ENCODE results near the gene RTKN. TPM values are rescaled to one million over a fixed set of nuclear protein-coding genes. Genes with fewer than 3 reads are reported as not detected.

RTKN gene
- total RNA-seq, 1 donor from 2014 or later = 11.6 TPM

DNA sequence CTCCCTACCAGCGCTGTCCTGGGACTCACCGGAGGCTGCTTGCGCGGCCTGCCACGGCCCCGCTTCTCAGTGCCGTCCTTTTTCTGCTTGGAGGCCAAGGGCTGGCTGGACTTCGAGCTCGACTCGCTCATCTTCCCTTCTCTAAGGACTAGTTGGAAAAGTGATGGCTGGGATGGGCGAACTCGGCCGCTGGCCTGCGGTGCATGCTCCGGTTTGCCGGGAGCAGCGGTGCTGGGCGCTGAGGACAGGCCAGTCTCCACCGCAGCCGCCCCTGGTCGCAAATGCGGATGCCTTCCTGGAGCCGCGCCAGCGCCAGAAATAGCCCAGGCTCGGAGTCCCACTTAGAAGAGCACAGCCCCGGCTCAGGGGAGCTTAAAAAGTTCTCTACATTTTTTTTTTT, 23.4 kb downstream of the RTKN start:
- intact Hi-C loops (cut with micrococcal nuclease) = no loop called here
- H3K9me3 Mint-ChIP-seq = no peaks in the 10 kb centered on the region
- ChIA-PET CTCF (interaction anchor here (0.8 kb wide), 1 partner anchor 27 kb away, joined by 3 read pairs; no protein-coding TSS in a partner anchor), POLR2A (interaction anchor here (1.1 to 4.8 kb wide), 3 partner anchors 26 to 39 kb away, joined by 4 to 35 read pairs (median 5); partner anchors contain the start of gene WBP1)
- TF ChIP-seq CTCF (IDR thresholded peaks at IDR 0.05) = no peak
- no peak for ATAC-seq (ENCODE audit: low read depth)
- no peak for DNase-seq
- H3K27ac Mint-ChIP-seq = no peak overlapping the region
- peaks cover 67% of the 10 kb centered on the region for H3K4me1 Mint-ChIP-seq
- peaks cover 4% of the 10 kb centered on the region for H3K36me3 Mint-ChIP-seq (ENCODE audit: low read depth)
- no peaks in the 10 kb centered on the region for H3K27me3 Mint-ChIP-seq
- H3K4me3 Mint-ChIP-seq = no peak overlapping the region

GRCh38 chr2:74417763-74418162, 24.0 kb downstream of the RTKN start:
- Mint-ChIP-seq H3K27me3 (no peaks in the 10 kb centered on the region), H3K4me1 (peaks cover 70% of the 10 kb centered on the region), H3K9me3 (no peaks in the 10 kb centered on the region), H3K36me3 (ENCODE audit: low read depth) (peaks cover 4% of the 10 kb centered on the region), H3K27ac (no peak overlapping the region), H3K4me3 (no peak overlapping the region)
- intact Hi-C loops (cut with micrococcal nuclease) = no loop called here
- ATAC-seq (ENCODE audit: low read depth) = no peak
- DNase-seq = no peak
- TF ChIP-seq CTCF (IDR thresholded peaks at IDR 0.05) = no peak
- ChIA-PET POLR2A (interaction anchor here (1.6 kb wide), 1 partner anchor 26 kb away, joined by 5 read pairs; no protein-coding TSS in a partner anchor), CTCF (interaction anchor here (0.8 kb wide), 1 partner anchor 26 kb away, joined by 3 read pairs; no protein-coding TSS in a partner anchor)

DNA sequence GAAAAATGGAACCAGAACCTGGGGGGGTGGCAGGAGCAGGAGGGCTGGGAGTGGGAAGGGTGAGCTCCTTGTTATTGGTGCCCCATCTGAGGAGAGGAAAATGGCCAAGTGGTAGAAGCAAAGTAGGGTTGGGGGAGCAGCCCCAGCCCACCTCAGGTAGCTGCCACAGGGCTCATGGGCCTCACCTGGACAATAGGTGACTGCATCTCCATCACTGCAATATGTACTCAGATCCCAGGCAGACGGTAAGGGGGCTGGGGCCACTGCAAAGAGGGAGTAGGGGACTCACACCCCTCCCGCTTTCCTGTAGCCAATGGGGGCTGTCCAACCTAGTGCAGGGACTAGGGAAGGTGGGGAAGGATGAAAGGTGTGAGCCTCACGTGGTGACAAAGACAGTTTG, 24.5 kb downstream of the RTKN start:
- H3K27ac Mint-ChIP-seq = peak overlapping the region; percentile 9
- TF ChIP-seq CTCF (IDR thresholded peaks at IDR 0.05) = no peak
- peaks cover 4% of the 10 kb centered on the region for H3K36me3 Mint-ChIP-seq (ENCODE audit: low read depth)
- peaks cover 69% of the 10 kb centered on the region for H3K4me1 Mint-ChIP-seq
- H3K27me3 Mint-ChIP-seq = no peaks in the 10 kb centered on the region
- no peak for ATAC-seq (ENCODE audit: low read depth)
- H3K4me3 Mint-ChIP-seq = no peak overlapping the region
- ChIA-PET CTCF (no interaction called here), POLR2A (no interaction called here)
- no peak for DNase-seq
- intact Hi-C loops (cut with micrococcal nuclease) = no loop called here
- no peaks in the 10 kb centered on the region for H3K9me3 Mint-ChIP-seq

- H3K4me3 Mint-ChIP-seq = no peak overlapping the region
- DNase-seq (no peak), ATAC-seq (ENCODE audit: low read depth) (no peak)
- H3K36me3 Mint-ChIP-seq (ENCODE audit: low read depth) = peaks cover 2% of the 10 kb centered on the region
- POLR2A ChIA-PET = no interaction called here
- H3K9me3 Mint-ChIP-seq = no peaks in the 10 kb centered on the region
- CTCF ChIA-PET = no interaction called here
- intact Hi-C loops (cut with micrococcal nuclease) = no loop called here
- TF ChIP-seq CTCF (IDR thresholded peaks at IDR 0.05) = no peak
- H3K4me1 Mint-ChIP-seq = peaks cover 65% of the 10 kb centered on the region
- peak overlapping the region; percentile 9 for H3K27ac Mint-ChIP-seq
- no peaks in the 10 kb centered on the region for H3K27me3 Mint-ChIP-seq
Observed at GRCh38 chr2:74416778-74417177, 25.0 kb downstream of the RTKN start.

DNA sequence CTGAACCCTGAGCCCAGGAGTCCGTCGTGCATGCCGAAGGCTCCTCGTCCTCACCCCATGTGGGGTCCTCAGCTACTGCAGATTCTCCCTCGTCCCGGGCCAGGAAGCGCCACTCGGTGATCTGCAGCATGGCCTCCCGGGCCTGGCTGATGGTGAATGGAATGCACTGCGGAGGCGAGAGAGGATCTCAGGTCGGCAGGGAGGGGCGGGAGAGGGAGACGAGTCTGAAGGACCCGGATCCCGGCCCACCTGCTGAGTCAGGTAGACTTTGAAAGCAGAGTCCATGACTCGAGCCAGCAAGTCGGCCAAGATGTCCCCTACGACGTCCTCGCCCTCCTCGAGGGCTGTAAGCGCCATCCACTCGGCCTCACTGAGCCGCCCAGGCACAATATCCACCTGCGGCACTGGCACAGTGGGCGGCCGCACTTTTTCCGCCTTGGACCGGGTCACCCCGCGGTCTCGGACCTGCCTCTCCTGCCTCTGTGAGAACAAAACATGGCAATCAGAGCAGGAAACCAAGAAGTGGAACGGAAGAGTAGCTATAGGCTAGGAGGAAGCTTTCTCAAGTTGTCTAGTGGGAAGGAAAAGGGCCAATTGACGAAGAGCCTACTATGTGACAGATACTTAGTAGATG, 25.9 kb downstream of the RTKN start:
- no peak for ATAC-seq (ENCODE audit: low read depth)
- Mint-ChIP-seq H3K4me1 (peaks cover 60% of the 10 kb centered on the region), H3K36me3 (ENCODE audit: low read depth) (no peaks in the 10 kb centered on the region), H3K27ac (peak overlapping the region; percentile 59), H3K27me3 (no peaks in the 10 kb centered on the region), H3K4me3 (peak overlapping the region; percentile 80), H3K9me3 (no peaks in the 10 kb centered on the region)
- ChIA-PET CTCF (interaction anchor here (2.6 kb wide), 1 partner anchor 23 kb away, joined by 14 read pairs; no protein-coding TSS in a partner anchor), POLR2A (interaction anchor here (0.6 to 2.1 kb wide), 6 partner anchors 24 to 66 kb away, joined by 3 to 8 read pairs (median 4); partner anchors contain the start of genes CCDC142, INO80B, MRPL53 and WBP1)
- DNase-seq = no peak
- intact Hi-C loops (cut with micrococcal nuclease) = no loop called here
- no peak for TF ChIP-seq CTCF (IDR thresholded peaks at IDR 0.05)

Data from activated B cell treated with CpG ODN at 0.5 μM for 24 hours (primary cell).